ENCODE measurements around the gene GARNL3. TPM values are rescaled to one million over a fixed set of nuclear protein-coding genes. Genes with fewer than 3 reads are reported as not detected.

The GARNL3 gene
- total and polyA plus RNA-seq, 2 of the 13 experiments (the other 11 are each of a cell fraction or from before 2014, with no cell fraction given) = 3.9 to 11.0 TPM

GRCh38 chr9:127396253-127396807, 131.8 kb downstream of the GARNL3 start (continued):
- 0 out of 2 replicates have a peak, but pooled peaks have one; percentile 27 for TF ChIP-seq MYPOP (CRISPR knock-in tag; IDR thresholded peaks at IDR 0.05)
- 0 out of 2 replicates have a peak, but pooled peaks have one; percentile 34 for TF ChIP-seq HOXD1 (CRISPR knock-in tag; IDR thresholded peaks at IDR 0.05)
- no peak for TF ChIP-seq ZNF713 (CRISPR knock-in tag; IDR thresholded peaks at IDR 0.05)
- TF ChIP-seq THAP11 (CRISPR knock-in tag; IDR thresholded peaks at IDR 0.05) = peak; percentile 46; the same call in 1 of the 2 replicates
- no peak for TF ChIP-seq SOX6 (IDR thresholded peaks at IDR 0.05)
- peak; percentile 10; the same call in 1 of the 2 replicates for TF ChIP-seq SOX6 (CRISPR knock-in tag; IDR thresholded peaks at IDR 0.05)
- no peak for TF ChIP-seq CCAR2 (optimal IDR thresholded peaks at IDR 0.05; ENCODE audit: low read depth, low read length)
- peak; percentile 52; the same call in 1 of the 2 replicates for TF ChIP-seq PHF8 (CRISPR knock-in tag; IDR thresholded peaks at IDR 0.05)
- peak; percentile 70 for TF ChIP-seq POLR2G (IDR thresholded peaks at IDR 0.05; ENCODE audit: low read depth, low read length)
- TF ChIP-seq ONECUT2 (CRISPR knock-in tag; IDR thresholded peaks at IDR 0.05) = 0 out of 2 replicates have a peak, but pooled peaks have one; percentile 30
- peak; percentile 95 for TF ChIP-seq MAX (IDR thresholded peaks at IDR 0.05)
- no peak for TF ChIP-seq MAZ (IDR thresholded peaks at IDR 0.05; ENCODE audit: borderline replicate concordance, low read depth, low read length)
- TF ChIP-seq MAZ (CRISPR knock-in tag; IDR thresholded peaks at IDR 0.05; ENCODE audit: low read depth) = 0 out of 2 replicates have a peak, but pooled peaks have one; percentile 5
- peak; percentile 53; the same call in 1 of the 2 replicates for TF ChIP-seq ZNF704 (CRISPR knock-in tag; IDR thresholded peaks at IDR 0.05; ENCODE audit: borderline replicate concordance)
- peak; percentile 58; the same call in 1 of the 2 replicates for TF ChIP-seq TAF1 (CRISPR knock-in tag; IDR thresholded peaks at IDR 0.05)
- TF ChIP-seq NRL (CRISPR knock-in tag; IDR thresholded peaks at IDR 0.05; ENCODE audit: borderline replicate concordance) = peak; percentile 41; the same call in 1 of the 2 replicates
- TF ChIP-seq FOXP4 (CRISPR knock-in tag; IDR thresholded peaks at IDR 0.05) = 0 out of 2 replicates have a peak, but pooled peaks have one; percentile 18
- no peak for TF ChIP-seq LBX2 (CRISPR knock-in tag; IDR thresholded peaks at IDR 0.05; ENCODE audit: borderline replicate concordance)
- TF ChIP-seq ZNF768 (CRISPR knock-in tag; IDR thresholded peaks at IDR 0.05) = peak; percentile 22; the same call in 1 of the 2 replicates
- TF ChIP-seq ZBTB4 (CRISPR knock-in tag; IDR thresholded peaks at IDR 0.05; ENCODE audit: borderline replicate concordance) = peak; percentile 45; the same call in 1 of the 2 replicates
- TF ChIP-seq GPN1 (CRISPR knock-in tag; IDR thresholded peaks at IDR 0.05; ENCODE audit: borderline replicate concordance) = no peak
- no peak for TF ChIP-seq ZNF282 (IDR thresholded peaks at IDR 0.05; ENCODE audit: partially characterized antibody)
